Measurements from ENCODE around the gene KRTAP21-3.
"Not testable (repeated sequence)": the region's sequence is repeated elsewhere in the genome, so short reads cannot be mapped to it uniquely, and the experiment has no call there.

KRTAP21-3 gene, protein sequence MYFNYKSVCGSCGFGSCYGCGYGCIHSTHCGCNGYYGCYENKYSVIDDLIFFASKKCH

DNA sequence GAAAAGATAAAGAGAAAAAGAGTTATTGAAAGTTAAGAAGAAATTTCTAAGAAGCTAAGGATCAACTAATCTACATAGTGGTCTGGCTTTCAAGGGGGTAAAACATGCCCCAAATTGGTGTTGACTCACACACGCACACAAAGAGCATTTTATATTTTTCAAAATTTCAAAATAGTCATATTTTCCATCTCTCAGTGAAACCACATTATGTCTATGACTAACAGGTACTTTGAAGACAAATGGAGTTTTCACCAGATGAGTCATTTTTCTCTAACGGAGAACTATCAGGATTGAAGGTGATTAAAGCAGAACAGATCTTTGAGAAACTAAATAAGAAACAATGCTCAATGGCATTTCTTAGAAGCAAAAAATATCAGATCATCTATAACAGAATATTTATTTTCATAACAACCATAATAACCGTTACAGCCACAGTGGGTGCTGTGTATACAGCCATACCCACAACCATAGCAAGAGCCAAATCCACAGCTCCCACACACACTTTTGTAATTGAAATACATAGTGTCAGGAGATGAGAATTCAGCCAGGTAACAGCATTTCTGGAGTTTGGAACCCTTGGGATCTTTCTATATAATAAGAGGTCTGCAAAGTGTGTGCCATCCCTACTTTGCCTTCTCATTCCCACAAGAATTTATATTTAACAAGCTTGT lies at the start of gene KRTAP21-3:
Gene KRTAP21-3, minus strand, starts transcription at position 539 of the 671 bp plus-strand sequence. Its CDS starts 18 bp downstream, at position 521.
- in situ Hi-C loops (cut with HindIII; ENCODE audit: low pct_ligation_motif_present, low pct_unique_long_range_greater_than_20kb, low sequenced_read_pairs): no loop called here
- DNase-seq: no peak

DNA sequence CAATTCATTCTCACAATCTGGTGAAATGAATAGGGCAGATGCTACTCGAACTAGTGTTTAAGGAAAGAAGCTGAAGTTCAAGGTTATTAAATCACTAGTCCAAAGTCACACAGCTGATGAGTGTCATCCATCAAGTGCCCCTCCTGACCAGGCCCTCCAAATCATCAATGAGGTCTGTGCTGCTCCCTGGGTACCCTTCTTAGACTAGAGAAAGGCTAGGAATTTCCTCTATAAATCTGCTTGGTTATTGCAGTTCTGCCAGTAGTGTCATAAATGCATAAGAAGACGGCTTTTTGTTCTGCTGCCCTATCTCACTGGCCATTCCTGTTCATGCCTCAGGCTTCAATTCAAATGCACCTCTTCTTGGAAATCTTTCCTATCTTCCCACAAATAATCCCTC lies 42.2 kb upstream of the KRTAP21-3 start:
- DNase-seq: no peak
- in situ Hi-C loops (cut with HindIII; ENCODE audit: low pct_ligation_motif_present, low pct_unique_long_range_greater_than_20kb, low sequenced_read_pairs): no loop called here

- in situ Hi-C loops (cut with HindIII; ENCODE audit: low pct_ligation_motif_present, low pct_unique_long_range_greater_than_20kb, low sequenced_read_pairs): no loop called here
- no peak for DNase-seq
Observed at GRCh38 chr21:30758306-30758705, 39.7 kb upstream of the KRTAP21-3 start.

- in situ Hi-C loops (cut with HindIII; ENCODE audit: low pct_ligation_motif_present, low pct_unique_long_range_greater_than_20kb, low sequenced_read_pairs): not testable (repeated sequence)
Observed at GRCh38 chr21:30755328-30755727, 36.8 kb upstream of the KRTAP21-3 start, which contains the start of gene KRTAP21-1. Gene KRTAP21-1, minus strand, starts transcription at chr21:30755428. Its CDS starts 50 bp downstream, at chr21:30755378.

DNA sequence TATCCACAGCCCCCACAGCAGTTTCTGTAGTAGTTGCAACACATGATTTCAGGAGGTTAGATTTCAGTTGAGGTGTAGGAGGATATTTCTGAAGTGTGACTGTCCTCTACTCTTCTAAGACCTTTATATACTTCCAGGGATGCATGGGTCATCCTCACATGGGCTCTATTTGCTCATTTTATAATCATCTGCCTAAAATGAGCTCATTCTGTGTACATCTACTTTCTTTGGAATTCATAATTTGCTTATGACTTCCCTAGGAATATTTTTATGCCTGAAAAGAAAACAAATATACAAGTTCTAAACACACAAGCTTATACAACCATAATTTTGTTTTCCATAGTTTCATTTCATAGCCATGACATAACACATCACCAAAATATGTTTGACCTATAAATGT lies 28.6 kb upstream of the KRTAP21-3 start, which contains the start of gene KRTAP21-2:
Gene KRTAP21-2, minus strand, starts transcription at position 101 of the 400 bp plus-strand sequence. Its CDS starts 57 bp downstream, at position 44.
- no peak for DNase-seq
- in situ Hi-C loops (cut with HindIII; ENCODE audit: low pct_ligation_motif_present, low pct_unique_long_range_greater_than_20kb, low sequenced_read_pairs): no loop called here

More at GRCh38 chr21:30755328-30755727, 36.8 kb upstream of the KRTAP21-3 start, which contains the start of gene KRTAP21-1:
- not testable (repeated sequence) for DNase-seq

- in situ Hi-C loops (cut with HindIII; ENCODE audit: low pct_ligation_motif_present, low pct_unique_long_range_greater_than_20kb, low sequenced_read_pairs): no loop called here
- DNase-seq: no peak
Observed at GRCh38 chr21:30740462-30740861, 21.9 kb upstream of the KRTAP21-3 start.

DNA sequence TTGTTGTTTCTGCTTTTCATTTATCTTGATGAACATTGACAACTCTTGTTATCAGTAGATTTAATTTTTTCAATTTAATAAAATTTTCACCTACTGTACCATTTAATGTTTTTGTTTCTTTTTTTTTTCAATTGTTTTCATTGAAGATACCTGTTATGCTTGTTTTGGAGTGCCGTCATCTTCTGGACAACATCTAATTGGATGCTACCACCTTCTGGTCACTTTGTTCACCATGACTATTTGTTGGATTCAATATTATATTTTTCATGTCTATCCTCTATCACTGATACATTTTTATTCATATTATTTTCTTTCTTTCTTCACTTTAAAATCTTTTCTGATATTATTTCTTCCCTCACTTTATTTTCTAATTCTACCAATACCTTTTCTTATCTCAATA lies 14.4 kb upstream of the KRTAP21-3 start:
- DNase-seq: no peak
- in situ Hi-C loops (cut with HindIII; ENCODE audit: low pct_ligation_motif_present, low pct_unique_long_range_greater_than_20kb, low sequenced_read_pairs): no loop called here

- DNase-seq: no peak
- in situ Hi-C loops (cut with HindIII; ENCODE audit: low pct_ligation_motif_present, low pct_unique_long_range_greater_than_20kb, low sequenced_read_pairs): no loop called here
Observed at GRCh38 chr21:30726726-30727125, 8.1 kb upstream of the KRTAP21-3 start.

DNA sequence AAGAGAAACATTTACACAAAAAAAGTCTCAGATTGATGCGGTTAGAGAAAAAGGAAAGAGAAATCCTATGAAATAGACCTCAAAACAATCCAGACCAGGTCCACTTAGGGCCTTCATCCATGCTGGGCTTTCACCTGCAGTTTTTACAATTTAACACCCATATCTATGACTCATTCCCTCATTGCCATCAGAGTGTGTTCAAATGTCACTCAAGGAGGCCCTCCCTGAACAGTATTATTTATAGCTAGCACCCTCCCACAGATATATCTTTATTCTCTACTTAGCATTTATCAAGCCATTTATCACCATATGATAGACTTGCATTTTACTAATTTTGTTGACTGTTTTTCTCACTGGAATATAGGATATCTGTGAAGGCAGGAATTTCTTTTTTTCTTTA lies 824 bp upstream of the KRTAP21-3 start:
- in situ Hi-C loops (cut with HindIII; ENCODE audit: low pct_ligation_motif_present, low pct_unique_long_range_greater_than_20kb, low sequenced_read_pairs): no loop called here
- DNase-seq: no peak

DNA sequence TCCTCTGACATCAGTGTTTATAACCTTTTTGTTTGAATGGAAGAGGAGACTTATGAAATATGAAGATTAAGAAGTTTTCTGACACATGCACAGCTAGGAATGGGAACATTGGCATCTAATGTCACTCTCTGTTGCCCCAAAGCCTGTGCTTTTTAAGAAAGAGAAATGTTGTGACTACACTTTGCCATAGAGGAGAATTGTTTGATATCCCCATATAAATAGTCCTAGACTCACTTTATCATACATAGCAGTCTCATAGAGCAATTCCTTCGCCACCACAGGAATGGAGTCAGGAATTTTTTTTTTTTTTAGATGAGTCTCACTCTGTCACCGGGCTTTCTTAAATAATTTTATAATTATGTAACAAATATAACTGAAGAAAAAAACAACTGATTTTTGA lies 1.5 kb downstream of the KRTAP21-3 start:
- in situ Hi-C loops (cut with HindIII; ENCODE audit: low pct_ligation_motif_present, low pct_unique_long_range_greater_than_20kb, low sequenced_read_pairs): no loop called here
- DNase-seq: no peak

DNA sequence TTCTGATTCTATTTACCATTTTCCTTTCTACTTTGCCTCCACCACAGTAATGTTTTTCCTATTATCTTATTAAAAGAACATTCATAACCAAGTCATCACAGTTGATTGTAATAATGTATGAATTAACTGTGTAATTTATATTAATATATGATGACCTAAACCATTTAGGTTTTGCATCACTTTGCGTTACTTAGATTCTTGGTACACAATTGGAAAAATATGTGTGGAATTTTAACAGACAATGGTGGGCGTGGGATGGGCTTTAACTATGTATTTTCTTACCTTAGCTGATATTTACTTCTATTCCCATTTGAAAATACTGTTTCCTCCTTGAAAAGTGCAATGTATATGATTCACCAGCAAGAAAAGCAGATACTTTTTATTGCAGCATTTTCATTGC lies 3.6 kb downstream of the KRTAP21-3 start:
- DNase-seq: no peak
- in situ Hi-C loops (cut with HindIII; ENCODE audit: low pct_ligation_motif_present, low pct_unique_long_range_greater_than_20kb, low sequenced_read_pairs): no loop called here

DNA sequence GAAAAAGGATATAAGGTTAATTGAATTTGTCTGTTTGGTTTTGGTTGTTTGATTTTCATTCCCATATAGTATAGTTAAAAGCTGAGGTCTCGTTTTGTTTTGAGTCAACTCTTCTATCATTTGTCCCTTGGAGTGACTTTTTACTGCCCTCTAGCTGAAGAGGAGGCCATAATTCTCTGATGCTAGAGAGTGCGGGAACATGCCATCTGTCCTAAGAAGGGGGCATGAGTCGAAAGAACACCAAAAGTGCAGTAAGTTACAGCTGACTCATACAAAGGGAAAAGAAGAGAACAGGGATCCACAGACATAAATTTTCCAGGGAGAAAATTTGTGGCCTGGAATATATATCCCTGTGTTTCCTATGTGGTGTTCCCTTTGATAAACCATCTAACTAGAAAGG lies 4.1 kb downstream of the KRTAP21-3 start:
- no peak for DNase-seq
- in situ Hi-C loops (cut with HindIII; ENCODE audit: low pct_ligation_motif_present, low pct_unique_long_range_greater_than_20kb, low sequenced_read_pairs): no loop called here

DNA sequence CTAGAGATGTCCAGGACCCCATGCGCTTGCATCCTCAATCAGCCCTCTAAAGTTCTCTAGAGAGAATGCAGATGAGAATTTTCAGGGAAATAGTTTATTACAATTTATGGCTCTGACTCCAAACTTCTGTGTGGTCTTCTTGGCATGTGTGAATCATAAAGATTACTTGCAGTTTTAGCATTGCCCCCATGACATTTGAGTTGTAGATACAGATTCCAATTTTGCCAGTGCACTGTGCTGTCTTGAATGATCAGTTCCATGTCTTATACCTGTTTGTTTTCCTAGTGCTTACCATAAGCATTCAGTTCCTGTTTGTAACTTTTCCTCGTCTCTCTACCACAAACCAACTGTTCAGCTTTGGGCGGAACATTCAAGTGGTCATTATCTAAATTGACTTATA lies 4.8 kb downstream of the KRTAP21-3 start:
- DNase-seq: no peak
- in situ Hi-C loops (cut with HindIII; ENCODE audit: low pct_ligation_motif_present, low pct_unique_long_range_greater_than_20kb, low sequenced_read_pairs): no loop called here

DNA sequence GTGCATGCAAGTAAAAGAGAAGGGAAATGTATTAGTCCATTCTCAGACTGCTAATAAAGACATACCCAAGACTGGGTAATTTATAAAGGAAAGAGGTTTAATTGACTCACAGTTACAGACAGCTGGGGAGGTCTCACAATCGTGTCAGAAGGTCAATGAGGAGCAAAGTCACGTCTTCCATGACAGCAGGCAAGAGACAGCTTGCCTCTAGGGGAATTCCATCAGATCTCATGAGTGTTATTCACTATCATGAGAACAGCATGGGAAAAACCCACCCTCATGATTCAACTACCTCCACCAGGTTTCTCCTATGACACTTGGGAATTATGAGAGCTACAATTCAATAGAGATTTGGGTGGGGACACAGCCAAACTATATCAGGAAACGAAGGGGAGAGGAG lies 8.1 kb downstream of the KRTAP21-3 start:
- in situ Hi-C loops (cut with HindIII; ENCODE audit: low pct_ligation_motif_present, low pct_unique_long_range_greater_than_20kb, low sequenced_read_pairs): no loop called here
- DNase-seq: no peak

GRCh38 chr21:30707409-30707808 lies 11.2 kb downstream of the KRTAP21-3 start:
- no peak for DNase-seq
- in situ Hi-C loops (cut with HindIII; ENCODE audit: low pct_ligation_motif_present, low pct_unique_long_range_greater_than_20kb, low sequenced_read_pairs): no loop called here

DNA sequence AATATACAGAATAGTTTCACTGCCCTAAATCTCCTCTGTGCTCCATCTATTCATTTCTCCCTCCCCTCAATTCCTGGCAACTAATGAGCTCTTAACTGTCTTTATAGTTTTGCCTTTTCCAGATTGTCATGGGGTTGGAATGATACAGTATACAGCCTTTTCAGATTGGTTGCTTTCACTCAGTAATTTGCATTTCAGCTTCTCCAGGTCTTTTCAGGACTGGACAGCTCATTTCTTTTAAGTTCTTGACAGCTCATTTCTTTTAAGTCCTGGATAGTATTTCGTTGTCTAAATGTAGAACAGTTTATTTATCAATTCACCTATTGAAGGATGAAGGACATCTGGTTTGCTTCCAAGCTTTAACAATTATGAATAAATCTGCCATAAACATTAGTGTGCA lies 22.6 kb downstream of the KRTAP21-3 start:
- in situ Hi-C loops (cut with HindIII; ENCODE audit: low pct_ligation_motif_present, low pct_unique_long_range_greater_than_20kb, low sequenced_read_pairs): no loop called here
- no peak for DNase-seq

DNA sequence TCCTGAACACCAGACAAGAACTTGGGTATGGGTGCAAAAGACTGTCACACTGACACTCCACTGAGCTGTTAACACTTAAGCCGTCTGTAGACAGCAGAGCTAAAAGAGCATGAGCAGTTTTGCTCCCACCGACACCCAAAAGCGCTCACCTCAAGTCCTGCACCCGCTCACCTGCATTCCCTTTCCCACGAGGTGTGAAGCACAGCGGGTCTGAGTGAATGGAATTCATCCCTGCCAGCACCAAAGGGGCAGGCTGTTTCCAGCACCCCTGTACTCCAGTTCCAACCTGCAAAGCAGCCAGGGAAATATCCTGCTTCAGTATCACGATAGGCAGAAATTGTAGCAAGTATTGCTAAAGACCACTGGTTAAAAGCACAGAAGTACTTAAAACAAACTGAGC lies 28.8 kb downstream of the KRTAP21-3 start:
- DNase-seq: no peak
- in situ Hi-C loops (cut with HindIII; ENCODE audit: low pct_ligation_motif_present, low pct_unique_long_range_greater_than_20kb, low sequenced_read_pairs): no loop called here

GRCh38 chr21:30684506-30684905 lies 34.1 kb downstream of the KRTAP21-3 start:
- in situ Hi-C loops (cut with HindIII; ENCODE audit: low pct_ligation_motif_present, low pct_unique_long_range_greater_than_20kb, low sequenced_read_pairs): no loop called here
- DNase-seq: no peak

GRCh38 chr21:30680586-30680985 lies 38.0 kb downstream of the KRTAP21-3 start:
- in situ Hi-C loops (cut with HindIII; ENCODE audit: low pct_ligation_motif_present, low pct_unique_long_range_greater_than_20kb, low sequenced_read_pairs): no loop called here
- DNase-seq: no peak

DNA sequence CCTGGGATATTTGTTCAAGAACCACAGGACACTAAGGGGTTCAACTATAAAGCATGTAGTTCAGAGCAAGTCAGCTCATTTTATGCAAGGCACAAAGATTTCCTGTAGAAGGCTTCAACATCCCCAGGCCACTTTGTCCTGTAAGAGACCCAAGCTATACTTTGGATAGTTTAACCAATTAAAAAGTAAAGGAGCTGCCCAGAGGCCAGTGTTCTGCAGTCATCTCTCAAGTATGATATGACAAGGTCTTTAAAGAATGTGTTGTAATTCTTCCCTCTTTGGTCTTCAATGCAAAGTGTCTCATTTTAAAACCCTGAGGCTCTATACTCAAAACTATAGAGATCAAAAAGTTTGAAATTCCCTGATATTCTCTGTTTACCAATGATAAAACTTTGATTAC lies 41.8 kb downstream of the KRTAP21-3 start:
- in situ Hi-C loops (cut with HindIII; ENCODE audit: low pct_ligation_motif_present, low pct_unique_long_range_greater_than_20kb, low sequenced_read_pairs): no loop called here
- DNase-seq: no peak

Data from ACHN (cell line).